HUES64 (cell line): ENCODE data around the gene PCDHGA10.
A peak's percentile ranks its signal among the peaks of the same experiment; 100 is the strongest.
"Not testable (repeated sequence)": the region's sequence is repeated elsewhere in the genome, so short reads cannot be mapped to it uniquely, and the experiment has no call there.

Source experiments
- H3K27ac ChIP-seq: 2 replicates; pipeline ENCODE4 v1.7.0; 2013; ENCODE audit warnings: low read depth, low read length, inconsistent platforms
- H3K27me3 ChIP-seq: 2 replicates; pipeline ENCODE4 v1.6.1; 2013; ENCODE audit warnings: mild to moderate bottlenecking, low read length; ENCODE audit not compliant: insufficient read depth
- H3K36me3 ChIP-seq: 2 replicates; pipeline ENCODE4 v1.6.1; 2013; ENCODE audit warnings: mild to moderate bottlenecking, low read length; ENCODE audit not compliant: insufficient read depth
- H3K4me1 ChIP-seq: 2 replicates; pipeline ENCODE4 v1.6.1; 2013; ENCODE audit warnings: mild to moderate bottlenecking, low read length, moderate library complexity; ENCODE audit not compliant: insufficient read depth
- H3K4me3 ChIP-seq: 2 replicates; pipeline ENCODE4 v1.5.1; 2013; ENCODE audit warnings: mild to moderate bottlenecking, low read length, moderate library complexity
- H3K9ac ChIP-seq: 2 replicates; pipeline ENCODE4 v1.6.1; 2013; ENCODE audit warnings: mild to moderate bottlenecking, low read depth, low read length
- H3K9me3 ChIP-seq: 2 replicates; pipeline ENCODE4 v1.6.1; 2013; ENCODE audit warnings: low read depth, low read length; ENCODE audit not compliant: insufficient read depth
- WGBS: fragments of 150-250, 120-280 bp; methylation state at CpG from one replicate; pipeline ENCODE4 v1.1.7; 2013; ENCODE audit warnings: missing lambda C conversion rate; 5-methylcytosine and 5-hydroxymethylcytosine counted together

Gene PCDHGA10

GRCh38 chr5:141414548-141415274 lies 1.9 kb downstream of the PCDHGA10 start:
- H3K4me3 ChIP-seq, H3K27me3 ChIP-seq, H3K27ac ChIP-seq: not testable (repeated sequence)

GRCh38 chr5:141415275-141415618 lies 2.5 kb downstream of the PCDHGA10 start:
- H3K9me3 ChIP-seq = peaks cover 36% of the 10 kb centered on the region
- H3K9ac ChIP-seq, H3K4me3 ChIP-seq, H3K4me1 ChIP-seq, H3K27ac ChIP-seq, H3K27me3 ChIP-seq: not testable (repeated sequence)
- H3K36me3 ChIP-seq = peaks cover 20% of the 10 kb centered on the region; the same call in 1 of the 2 replicates
- WGBS = 96% methylated on average over 24 of the region's 24 CpGs

More at GRCh38 chr5:141414548-141415274, 1.9 kb downstream of the PCDHGA10 start:
- H3K9ac ChIP-seq, H3K4me1 ChIP-seq: not testable (repeated sequence)
- H3K36me3 ChIP-seq = peaks cover 14% of the 10 kb centered on the region; the same call in 1 of the 2 replicates
- whole genome bisulfite sequencing = 96% methylated on average over 46 of the region's 46 CpGs
- H3K9me3 ChIP-seq = peaks cover 33% of the 10 kb centered on the region

- peak within 1 kb of the TSS; percentile 65 for H3K4me3 ChIP-seq
- H3K27me3 ChIP-seq, H3K4me1 ChIP-seq, H3K27ac ChIP-seq: not testable (repeated sequence)
- H3K9ac ChIP-seq = peak within 1 kb of the TSS; percentile 74
- H3K36me3 ChIP-seq = peaks cover 41% of the 10 kb centered on the region; the same call in 1 of the 2 replicates
- peaks cover 60% of the 10 kb centered on the region for H3K9me3 ChIP-seq
- 46% methylated on average over 47 of the region's 47 CpGs for WGBS
Measured at GRCh38 chr5:141417494-141418172, 4.8 kb downstream of the PCDHGA10 start, which contains the start of gene PCDHGB7. Gene PCDHGB7, plus strand, starts transcription at chr5:141417677. Its CDS starts 183 bp downstream, at chr5:141417860.

GRCh38 chr5:141419074-141419880 lies 6.5 kb downstream of the PCDHGA10 start:
- Histone ChIP-seq H3K27me3 (peaks cover 10% of the 10 kb centered on the region), H3K4me1 (no peaks in the 10 kb centered on the region), H3K36me3 (peaks cover 50% of the 10 kb centered on the region; the same call in 1 of the 2 replicates), H3K4me3 (0 out of 2 replicates have a peak overlapping the region, but pooled peaks have one; percentile 65), H3K27ac (no peak overlapping the region), H3K9ac (no peak overlapping the region), H3K9me3 (peaks cover 57% of the 10 kb centered on the region)
- WGBS = 97% methylated on average over 74 of the region's 74 CpGs

GRCh38 chr5:141420855-141421488 lies 8.2 kb downstream of the PCDHGA10 start, which contains the start of gene PCDHGA11:
Gene PCDHGA11, plus strand, starts transcription at chr5:141421051. Its CDS starts 177 bp downstream, at chr5:141421228.
- Histone ChIP-seq H3K27me3 (peaks cover 10% of the 10 kb centered on the region), H3K9ac (peak within 1 kb of the TSS; percentile 57), H3K9me3 (peaks cover 61% of the 10 kb centered on the region), H3K4me3 (peak within 1 kb of the TSS; percentile 57), H3K36me3 (peaks cover 59% of the 10 kb centered on the region; the same call in 1 of the 2 replicates), H3K27ac (no peak within 1 kb of the TSS; the same call in 1 of the 2 replicates), H3K4me1 (no peaks in the 10 kb centered on the region)
- 82% methylated on average over 42 of the region's 42 CpGs for WGBS

GRCh38 chr5:141421489-141421855 lies 8.7 kb downstream of the PCDHGA10 start:
- H3K27ac ChIP-seq = no peak overlapping the region
- no peaks in the 10 kb centered on the region for H3K4me1 ChIP-seq
- peaks cover 64% of the 10 kb centered on the region; the same call in 1 of the 2 replicates for H3K36me3 ChIP-seq
- H3K9me3 ChIP-seq = peaks cover 62% of the 10 kb centered on the region
- peak overlapping the region; percentile 57; the same call in 1 of the 2 replicates for H3K9ac ChIP-seq
- WGBS = 91% methylated on average over 13 of the region's 13 CpGs
- H3K27me3 ChIP-seq = peaks cover 10% of the 10 kb centered on the region
- peak overlapping the region; percentile 57 for H3K4me3 ChIP-seq

- H3K4me1 ChIP-seq = no peaks in the 10 kb centered on the region
- no peak overlapping the region for H3K27ac ChIP-seq
- no peak overlapping the region for H3K4me3 ChIP-seq
- H3K9me3 ChIP-seq = peaks cover 72% of the 10 kb centered on the region
- peaks cover 10% of the 10 kb centered on the region for H3K27me3 ChIP-seq
- 96% methylated on average over 42 of the region's 42 CpGs for WGBS
- no peak overlapping the region for H3K9ac ChIP-seq
- H3K36me3 ChIP-seq = peaks cover 74% of the 10 kb centered on the region; the same call in 1 of the 2 replicates
Measured at GRCh38 chr5:141422742-141423291, 10.0 kb downstream of the PCDHGA10 start.

- H3K27me3 ChIP-seq = no peaks in the 10 kb centered on the region
- H3K9me3 ChIP-seq = peaks cover 65% of the 10 kb centered on the region
Measured at GRCh38 chr5:141427783-141428426, 15.1 kb downstream of the PCDHGA10 start.

GRCh38 chr5:141430332-141431113 lies 17.7 kb downstream of the PCDHGA10 start, which contains the start of gene PCDHGA12:
Gene PCDHGA12, plus strand, starts transcription at chr5:141430507. Its CDS starts 253 bp downstream, at chr5:141430760.
- no peaks in the 10 kb centered on the region for H3K4me1 ChIP-seq
- H3K27me3 ChIP-seq = no peaks in the 10 kb centered on the region
- WGBS = 97% methylated on average over 33 of the region's 33 CpGs
- no peak within 1 kb of the TSS for H3K4me3 ChIP-seq
- no peak within 1 kb of the TSS for H3K9ac ChIP-seq
- H3K36me3 ChIP-seq = peaks cover 41% of the 10 kb centered on the region; the same call in 1 of the 2 replicates
- H3K27ac ChIP-seq = no peak within 1 kb of the TSS
- H3K9me3 ChIP-seq = peaks cover 73% of the 10 kb centered on the region

More at GRCh38 chr5:141427783-141428426, 15.1 kb downstream of the PCDHGA10 start:
- no peak overlapping the region for H3K4me3 ChIP-seq
- H3K36me3 ChIP-seq = peaks cover 59% of the 10 kb centered on the region; the same call in 1 of the 2 replicates
- H3K9ac ChIP-seq = no peak overlapping the region
- 97% methylated on average over 53 of the region's 53 CpGs for WGBS
- H3K4me1 ChIP-seq = no peaks in the 10 kb centered on the region
- no peak overlapping the region for H3K27ac ChIP-seq
